H1 (cell line): ENCODE measurements around the gene DPP10. TPM values are rescaled to one million over a fixed set of nuclear protein-coding genes. Genes with fewer than 3 reads are reported as not detected.

ENCODE experiments used
- CTCF ChIA-PET: fragments of 300-600 bp; sonication (Branson Sonifier 250); formaldehyde crosslinking; loops from one replicate; lab custom pipeline; 2021; ENCODE audit not compliant: partially characterized antibody; lab: Charles Lee
- POLR2A ChIA-PET: fragments of 300-600 bp; sonication (Branson Sonifier 250); formaldehyde crosslinking; loops from one replicate; lab custom pipeline; 2021; ENCODE audit warnings: inconsistent platforms; ENCODE audit not compliant: partially characterized antibody; lab: Charles Lee
- DNase-seq, 2 experiments: peaks; one replicate each; pipeline versions ENCODE4 v3.0.0 to v3.0.0-alpha.2; 2010 to 2022; ENCODE audit warnings: low spot score in 2 of 2, low read depth in 1 of 2, mixed read lengths in 1 of 2
- FAIRE-seq: peaks from 2 replicates; lab custom pipeline; 2011; peaks lifted over from hg19 to GRCh38; lab: Jason Lieb, UNC
- H2AFZ ChIP-seq: 2 replicates; pipeline ENCODE4 v1.8.1; 2012; ENCODE audit warnings: low read length, inconsistent platforms
- H2AK5ac ChIP-seq: 2 replicates; pipeline ENCODE4 v1.6.1; 2013; ENCODE audit warnings: low read depth, low read length
- H2BK120ac ChIP-seq: replicated peaks from 2 replicates; pipeline ENCODE3; 2013; ENCODE audit warnings: low read depth, low read length, inconsistent platforms
- H2BK12ac ChIP-seq: 2 replicates; pipeline ENCODE4 v1.6.1; 2013; ENCODE audit warnings: low read depth, low read length
- H2BK15ac ChIP-seq: 2 replicates; pipeline ENCODE4 v1.6.1; 2013; ENCODE audit warnings: low read length
- H2BK20ac ChIP-seq: 2 replicates; pipeline ENCODE4 v1.6.1; 2013; ENCODE audit warnings: low read length
- H2BK5ac ChIP-seq: 2 replicates; pipeline ENCODE4 v1.6.1; 2013; ENCODE audit warnings: low read depth, low read length
- H3K14ac ChIP-seq: 2 replicates; pipeline ENCODE4 v1.6.1; 2013; ENCODE audit warnings: inconsistent platforms; ENCODE audit not compliant: insufficient read length
- H3K18ac ChIP-seq: 2 replicates; pipeline ENCODE4 v1.6.1; 2013; ENCODE audit warnings: low read length; ENCODE audit errors: extremely low read depth
- H3K23ac ChIP-seq: 2 replicates; pipeline ENCODE4 v1.6.1; 2013; ENCODE audit warnings: inconsistent platforms; ENCODE audit not compliant: insufficient read length
- H3K23me2 ChIP-seq: 2 replicates; pipeline ENCODE4 v1.6.1; 2013; ENCODE audit warnings: low read depth, low read length
- H3K27ac ChIP-seq: 2 replicates; pipeline ENCODE4 v1.6.1; 2011; ENCODE audit warnings: low read depth, low read length, inconsistent platforms
- H3K27me3 ChIP-seq, 4 experiments: replicated peaks in 1 of 4; 1 replicate in 1 of 4; 2 replicates in 3 of 4; pipeline versions ENCODE4 v1.6.1 to v1.8.1; 2011 to 2013; ENCODE audit warnings: low read length in 3 of 4, mild to moderate bottlenecking in 3 of 4, inconsistent platforms in 2 of 4, mixed read lengths in 2 of 4, moderate library complexity in 1 of 4; ENCODE audit not compliant: control insufficient read depth in 3 of 4, insufficient read depth in 3 of 4; ENCODE audit errors: extremely low read depth in 1 of 4
- H3K36me3 ChIP-seq, 4 experiments: 2 replicates each; pipeline versions ENCODE4 v1.6.1 to v1.8.1; 2011 to 2013; ENCODE audit warnings: mild to moderate bottlenecking in 4 of 4, low read length in 3 of 4, moderate library complexity in 2 of 4, control low read depth in 1 of 4, inconsistent platforms in 1 of 4; ENCODE audit not compliant: insufficient read depth in 4 of 4, control insufficient read depth in 2 of 4
- H3K4ac ChIP-seq: replicated peaks from 2 replicates; pipeline ENCODE3; 2013; ENCODE audit warnings: low read length, low read depth, mixed read lengths, inconsistent platforms; ENCODE audit not compliant: insufficient read length
- H3K4me1 ChIP-seq, 4 experiments: replicated peaks in 1 of 4; 1 replicate in 1 of 4; 2 replicates in 3 of 4; pipeline versions ENCODE4 v1.6.1 to v1.8.1; 2011 to 2013; ENCODE audit warnings: low read length in 3 of 4, inconsistent platforms in 2 of 4, mixed read lengths in 1 of 4; ENCODE audit not compliant: insufficient read depth in 4 of 4, control insufficient read depth in 3 of 4
- H3K4me2 ChIP-seq, 2 experiments: 2 replicates each; pipeline versions ENCODE4 v1.6.1 to v1.8.1; 2011 to 2013; ENCODE audit warnings: low read depth in 2 of 2, low read length in 2 of 2, control low read depth in 1 of 2, inconsistent platforms in 1 of 2, mild to moderate bottlenecking in 1 of 2; ENCODE audit not compliant: insufficient read depth in 1 of 2
- H3K4me3 ChIP-seq, 4 experiments: fragments of 200-600, 300-600 bp in 1 of 4; sonication (generic), shearing (Covaris generic), sonication (Bioruptor Twin) in 1 of 4; 2 replicates each; pipeline versions ENCODE4 v1.5.1 to v1.8.1; 2011 to 2016; ENCODE audit warnings: low read length in 4 of 4, low read depth in 3 of 4, control low read depth in 2 of 4, inconsistent platforms in 2 of 4, mild to moderate bottlenecking in 2 of 4, mixed read lengths in 1 of 4, moderate library complexity in 1 of 4; ENCODE audit not compliant: insufficient read depth in 2 of 4; ENCODE audit errors: extremely low read depth in 1 of 4
- H3K56ac ChIP-seq: replicated peaks from 2 replicates; pipeline ENCODE3; 2013; ENCODE audit warnings: low read depth, mild to moderate bottlenecking, mixed read lengths, low read length, inconsistent platforms; ENCODE audit not compliant: insufficient read length
- H3K79me1 ChIP-seq: 2 replicates; pipeline ENCODE4 v1.6.1; 2013; ENCODE audit warnings: low read depth, low read length, control low read depth
- H3K79me2 ChIP-seq, 2 experiments: 2 replicates each; pipeline versions ENCODE4 v1.6.1 to v1.8.1; 2012 to 2013; ENCODE audit warnings: low read length in 2 of 2, mild to moderate bottlenecking in 2 of 2, inconsistent platforms in 1 of 2; ENCODE audit not compliant: insufficient read depth in 2 of 2, control insufficient read depth in 1 of 2
- H3K9ac ChIP-seq, 4 experiments: replicated peaks in 1 of 4; 1 replicate in 1 of 4; 2 replicates in 3 of 4; pipeline versions ENCODE4 v1.6.1 to v1.8.1; 2011 to 2013; ENCODE audit warnings: low read depth in 3 of 4, low read length in 3 of 4, control low read depth in 2 of 4, mild to moderate bottlenecking in 2 of 4, moderate library complexity in 2 of 4, inconsistent platforms in 1 of 4; ENCODE audit errors: extremely low read depth in 1 of 4
- H3K9me3 ChIP-seq, 2 experiments: 2 replicates each; pipeline versions ENCODE4 v1.6.1 to v1.8.1; 2012 to 2013; ENCODE audit warnings: mild to moderate bottlenecking in 2 of 2, moderate library complexity in 2 of 2, control low read depth in 1 of 2, inconsistent platforms in 1 of 2, low read depth in 1 of 2, low read length in 1 of 2, mixed read lengths in 1 of 2; ENCODE audit not compliant: insufficient read depth in 2 of 2
- H4K20me1 ChIP-seq, 2 experiments: replicated peaks in 1 of 2; 2 replicates each; pipeline versions ENCODE3 to v1.8.1; 2011 to 2013; ENCODE audit warnings: inconsistent platforms in 2 of 2, low read length in 2 of 2, mild to moderate bottlenecking in 1 of 2; ENCODE audit not compliant: insufficient read depth in 2 of 2, control insufficient read depth in 1 of 2
- H4K5ac ChIP-seq: 2 replicates; pipeline ENCODE4 v1.6.1; 2013; ENCODE audit warnings: low read length, low read depth, mixed read lengths, inconsistent platforms; ENCODE audit not compliant: insufficient read length
- H4K8ac ChIP-seq: 2 replicates; pipeline ENCODE4 v1.8.0; 2013; ENCODE audit warnings: mild to moderate bottlenecking, moderate library complexity, low read length, inconsistent platforms; ENCODE audit not compliant: insufficient read depth; ENCODE audit errors: extremely low read depth
- H4K91ac ChIP-seq: replicated peaks from 2 replicates; pipeline ENCODE3; 2013; ENCODE audit warnings: low read length, mixed read lengths, inconsistent platforms; ENCODE audit not compliant: insufficient read length
- CTCF ChIP-seq, 3 experiments: IDR thresholded peaks; 1 replicate in 2 of 3; 2 replicates in 1 of 3; pipeline versions ENCODE4 v1.5.1 to v1.6.1; 2011; ENCODE audit warnings: low read length in 3 of 3, mild to moderate bottlenecking in 3 of 3, inconsistent platforms in 2 of 3, low read depth in 1 of 3, moderate library complexity in 1 of 3; ENCODE audit not compliant: insufficient read depth in 1 of 3; ENCODE audit errors: control extremely low read depth in 1 of 3
- MAX ChIP-seq: IDR thresholded peaks from 2 replicates; pipeline ENCODE4 v1.6.1; 2012; ENCODE audit warnings: inconsistent platforms
- NRF1 ChIP-seq: IDR thresholded peaks from 2 replicates; pipeline ENCODE4 v1.6.1; 2011; ENCODE audit warnings: mild to moderate bottlenecking, low read depth, low read length, improper control_type of control experiment
- RNF2 ChIP-seq: fragments of 200-900, 300-1000 bp; sonication (generic); IDR thresholded peaks from 2 replicates; pipeline ENCODE4 v1.7.1; 2016; ENCODE audit warnings: borderline replicate concordance, low read depth, mild to moderate bottlenecking, antibody characterized with exemption, low read length; ENCODE audit not compliant: poor library complexity, severe bottlenecking; ENCODE audit errors: missing control alignments
- WGBS, 2 experiments: shearing (Covaris generic) in 1 of 2; methylation state at CpG; one replicate each; pipeline versions ENCODE4 v1.1.6 to v1.1.7; 2013 to 2015; ENCODE audit warnings: low lambda C conversion rate in 2 of 2, mixed read lengths in 2 of 2, inconsistent platforms in 1 of 2, low coverage in 1 of 2, missing lambda C conversion rate in 1 of 2; ENCODE audit not compliant: insufficient replicate concordance in 2 of 2, insufficient coverage in 1 of 2, insufficient read length in 1 of 2; ENCODE audit errors: extremely low coverage in 1 of 2, missing lambda C conversion rate in 1 of 2; 5-methylcytosine and 5-hydroxymethylcytosine counted together
- polyA plus RNA-seq, 7 experiments: library from polyadenylated mRNA; depleted of rRNA in 3 of 7; stranded (reverse) in 5 of 7; unstranded in 2 of 7; fragments of >200 nt in 5 of 7; fragments of 200-250 nt in 2 of 7; gene quantifications; 1 replicate in 5 of 7; 2 replicates in 1 of 7; 4 replicates in 1 of 7; pipeline versions ENCODE4 v1.2.1 to v1.2.3, GENCODE V29; 2011 to 2013; ENCODE audit warnings: missing spikeins in 2 of 7, mixed read lengths in 2 of 7
- total RNA-seq: library from RNA; stranded (reverse); fragmentation: NEBNext Ultra II Directional; extraction: Animal tissue kit (Norgen Biotek cat#: 25700); gene quantifications from 2 replicates; pipeline ENCODE4 v1.2.1, GENCODE V29; 2021

DPP10 gene
- total and polyA plus RNA-seq, 2 of the 8 experiments (the other 6 are each of a cell fraction or from before 2014, with no cell fraction given): 3.3 to 7.2 TPM

GRCh38 chr2:114864901-114865300, 422.5 kb downstream of the DPP10 start:
- Histone ChIP-seq H3K4ac (no peak overlapping the region), H3K4me1 (no peaks in the 10 kb centered on the region), H3K4me2 (no peak overlapping the region), H4K5ac (no peak overlapping the region), H4K20me1 (no peaks in the 10 kb centered on the region), H3K18ac (no peak overlapping the region), H3K56ac (no peak overlapping the region), H3K23me2 (no peaks in the 10 kb centered on the region), H2BK20ac (no peak overlapping the region), H3K36me3 (no peaks in the 10 kb centered on the region), H3K9me3 (no peaks in the 10 kb centered on the region), H3K27ac (no peak overlapping the region), H2BK12ac (no peak overlapping the region), H3K14ac (no peak overlapping the region), H3K4me3 (no peak overlapping the region), H2AFZ (no peak overlapping the region), H4K91ac (no peak overlapping the region), H4K8ac (no peak overlapping the region), H2BK120ac (no peak overlapping the region), H3K27me3 (no peaks in the 10 kb centered on the region), H3K23ac (no peak overlapping the region), H2AK5ac (no peak overlapping the region), H2BK5ac (no peak overlapping the region), H3K9ac (no peak overlapping the region), H2BK15ac (no peak overlapping the region), H3K79me2 (no peaks in the 10 kb centered on the region), H3K79me1 (no peaks in the 10 kb centered on the region)
- no peak for FAIRE-seq
- DNase-seq: no peak
- ChIA-PET CTCF (interaction anchor here (1.4 kb wide), 1 partner anchor 7 kb away, joined by 4 read pairs; no protein-coding TSS in a partner anchor), POLR2A (no interaction called here)
- 93% methylated on average over 5 of the region's 5 CpGs; no CpG with 5 or more reads in 1 of the 2 experiments for WGBS, 2 experiments
- TF ChIP-seq CTCF (IDR thresholded peaks at IDR 0.05; ENCODE audit: control extremely low read depth in 1 of 3, insufficient read depth in 1 of 3, low read depth in 1 of 3, low read length in 3 of 3) (no peak), NRF1 (no peak), RNF2 (no peak), MAX (no peak)
